NCI-H146 (cell line): ENCODE data around the gene IGF2BP2.
A peak's percentile ranks its signal among the peaks of the same experiment; 100 is the strongest.

ENCODE experiments used
- DNase-seq: peaks from one replicate; lab custom pipeline; 2025; lab: John Stamatoyannopoulos, UW

Gene IGF2BP2

GRCh38 chr3:185659942-185660921 is 164.6 kb downstream of the IGF2BP2 start:
- peak; percentile 83 for DNase-seq

DNA sequence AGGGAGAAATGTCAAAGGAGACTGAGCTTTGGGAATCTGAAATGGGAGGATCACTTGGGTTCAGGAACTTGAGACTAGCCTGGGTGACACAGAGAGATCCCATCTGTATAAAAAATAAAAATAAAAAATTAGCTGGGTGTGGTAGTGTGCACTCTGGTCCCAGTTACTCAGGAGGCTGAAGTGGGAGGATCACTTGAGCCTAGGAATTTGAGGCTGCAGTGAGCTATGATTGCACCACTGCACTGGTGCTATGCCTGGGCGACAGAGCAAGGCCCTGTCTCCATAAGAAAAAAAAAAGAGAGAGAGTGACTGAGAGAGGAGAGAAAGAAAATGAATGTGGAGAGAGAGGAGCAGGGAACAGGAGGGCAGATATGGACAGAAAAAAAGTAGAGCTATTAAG is 165.9 kb downstream of the IGF2BP2 start:
- no peak for DNase-seq

- DNase-seq = no peak
Observed at GRCh38 chr3:185658504-185658912, 166.3 kb downstream of the IGF2BP2 start.

DNA sequence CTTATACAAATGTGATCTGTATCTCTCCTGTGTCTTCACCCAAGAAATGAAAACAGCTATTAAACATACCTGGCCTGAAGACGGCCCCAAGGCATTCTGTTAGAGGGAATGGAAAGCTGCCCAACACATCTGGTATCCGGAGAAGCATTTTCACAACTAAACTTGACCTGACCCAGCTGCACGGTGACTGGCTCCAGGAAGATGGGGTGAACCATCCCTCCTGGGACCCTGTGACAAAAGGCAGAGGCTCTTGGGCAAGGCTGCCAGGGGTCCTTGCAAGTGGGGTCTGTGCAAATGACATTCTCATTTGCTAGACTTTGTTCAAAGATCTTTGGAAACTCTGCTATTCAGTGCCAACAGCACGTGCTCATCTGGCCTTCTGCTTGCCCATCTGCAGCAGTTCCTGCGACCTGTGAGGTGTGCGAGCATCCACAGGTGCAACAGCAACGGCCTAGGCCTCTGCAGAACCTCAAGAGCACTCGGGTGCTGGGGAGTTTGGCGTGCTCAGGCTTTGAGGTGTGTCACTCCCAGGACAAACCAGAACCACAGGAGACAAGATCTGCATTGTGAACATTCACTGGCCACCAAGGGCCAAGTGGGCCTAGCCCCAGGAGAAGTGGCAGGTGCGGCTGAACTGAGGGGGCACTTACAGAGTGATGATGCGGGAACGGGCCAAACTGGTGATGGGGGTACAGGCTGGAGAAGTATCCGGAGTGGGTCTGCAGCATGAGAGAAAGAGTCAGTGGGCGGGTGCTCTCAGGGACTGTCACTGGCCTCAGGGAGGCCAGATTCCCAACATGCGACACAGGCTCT is 166.9 kb downstream of the IGF2BP2 start:
- DNase-seq = no peak

- no peak for DNase-seq
Observed at GRCh38 chr3:185657211-185657610, 167.6 kb downstream of the IGF2BP2 start.

DNA sequence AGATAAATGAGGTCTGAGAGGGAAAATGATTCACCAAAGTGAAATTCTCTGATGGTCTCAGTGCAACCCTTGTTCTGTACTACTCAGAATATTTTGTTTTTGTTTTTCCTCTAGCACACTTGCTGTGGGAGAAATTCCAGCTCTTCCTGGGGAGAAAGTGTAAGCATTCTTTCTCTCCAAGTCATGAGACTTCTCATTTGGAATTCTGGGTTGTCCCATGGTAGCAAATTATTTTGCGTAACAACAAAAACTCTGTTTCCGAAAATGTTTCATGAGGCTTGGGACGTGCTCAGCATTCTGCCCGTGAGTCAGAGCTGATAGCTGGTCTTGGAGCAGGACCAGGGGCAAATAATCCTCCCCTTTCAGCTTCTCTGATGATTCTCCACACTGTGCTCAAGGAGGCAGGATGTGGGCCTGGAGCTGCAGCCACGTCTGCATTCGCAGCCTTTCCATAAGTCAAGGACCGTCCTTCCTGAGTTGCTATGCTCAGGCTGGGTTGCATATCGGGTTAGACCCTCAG is 168.5 kb downstream of the IGF2BP2 start:
- DNase-seq = no peak

GRCh38 chr3:185655426-185656320 is 169.2 kb downstream of the IGF2BP2 start:
- DNase-seq = no peak

GRCh38 chr3:185654758-185655145 is 170.1 kb downstream of the IGF2BP2 start:
- no peak for DNase-seq

DNA sequence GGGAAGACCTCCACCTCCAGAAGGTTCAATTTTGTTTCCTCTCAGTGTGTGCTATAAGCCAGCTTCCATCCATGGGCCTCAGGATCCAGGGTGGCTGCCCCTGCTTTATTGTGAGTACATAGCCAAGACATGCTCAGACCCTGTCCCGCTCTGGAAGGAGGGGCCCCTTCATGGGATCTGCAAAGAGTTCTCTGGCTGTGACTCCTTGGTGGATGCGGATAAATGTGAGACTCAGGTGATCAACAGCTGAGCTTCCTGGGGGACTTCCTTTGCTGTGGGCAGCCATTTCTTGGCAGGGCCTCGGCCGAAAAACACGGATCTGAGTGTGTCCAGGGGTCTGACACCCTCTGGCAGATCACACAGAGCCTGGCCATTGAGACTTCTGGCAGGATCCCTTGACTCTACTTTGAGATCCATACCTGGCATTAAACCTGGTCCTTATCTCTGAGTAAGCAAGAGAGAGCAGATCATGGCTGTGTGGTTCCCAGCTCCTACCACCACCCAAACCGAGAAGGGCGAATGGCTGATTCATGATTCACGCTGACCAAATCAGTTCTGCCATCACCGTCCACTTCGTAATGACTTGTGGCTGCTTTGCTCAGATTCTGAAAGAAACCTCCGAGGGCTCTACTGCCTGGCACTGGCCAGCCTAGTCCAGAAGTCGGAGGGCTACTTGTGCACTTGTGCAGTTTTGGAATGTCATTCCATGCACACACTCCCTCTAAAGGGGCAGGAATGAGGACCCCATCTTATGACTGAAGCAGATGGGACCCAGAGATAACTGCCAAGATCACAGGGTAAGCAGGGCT is 170.7 kb downstream of the IGF2BP2 start:
- DNase-seq = no peak

GRCh38 chr3:185651971-185652370 is 172.9 kb downstream of the IGF2BP2 start:
- DNase-seq = no peak

- no peak for DNase-seq
Observed at GRCh38 chr3:185649414-185649813, 175.4 kb downstream of the IGF2BP2 start.

GRCh38 chr3:185648396-185648795 is 176.4 kb downstream of the IGF2BP2 start:
- DNase-seq = no peak

GRCh38 chr3:185647880-185648210 is 177.0 kb downstream of the IGF2BP2 start:
- DNase-seq = no peak

GRCh38 chr3:185647134-185647879 is 177.5 kb downstream of the IGF2BP2 start:
- DNase-seq = no peak

- peak; percentile 64 for DNase-seq
Observed at GRCh38 chr3:185646382-185647133, 178.3 kb downstream of the IGF2BP2 start.

DNA sequence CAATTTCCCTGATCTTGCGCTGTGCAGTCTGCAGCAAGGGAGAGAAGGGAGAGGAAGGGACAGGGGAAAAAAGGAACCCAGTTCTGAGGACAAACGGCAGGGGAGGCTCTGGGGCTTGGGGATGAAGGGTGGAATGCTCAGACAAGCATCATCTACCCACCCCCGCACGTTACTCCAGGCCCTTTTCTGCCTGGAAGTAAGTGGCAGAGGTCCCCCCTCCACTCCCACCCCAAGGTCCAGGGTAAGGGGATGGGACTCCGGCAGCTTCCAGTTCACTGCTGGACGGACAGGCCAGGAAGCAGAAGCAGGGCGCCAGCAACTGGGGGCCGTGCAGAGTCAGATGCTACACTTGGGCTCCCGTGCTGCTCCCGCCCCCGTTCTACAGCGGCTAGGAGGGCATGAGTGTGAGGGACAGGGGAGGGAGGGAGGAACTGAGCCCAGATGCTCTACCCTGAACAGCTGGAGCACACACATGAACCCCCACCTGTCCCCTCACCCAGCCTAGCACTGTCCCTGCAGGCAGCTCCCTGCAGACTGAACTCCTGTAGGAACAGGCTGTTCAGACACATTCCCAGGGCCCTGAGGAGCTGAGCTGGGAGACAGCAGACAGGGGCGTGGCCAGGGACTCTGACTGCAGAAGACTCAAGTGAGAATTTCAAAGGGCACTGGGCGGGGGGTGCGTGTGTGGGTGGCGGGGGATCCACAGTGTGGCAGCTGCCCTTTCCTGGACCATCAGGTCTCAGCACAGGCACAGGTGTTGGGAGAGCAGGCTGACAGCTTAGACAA is 179.1 kb downstream of the IGF2BP2 start:
- peak; percentile 83 for DNase-seq

DNA sequence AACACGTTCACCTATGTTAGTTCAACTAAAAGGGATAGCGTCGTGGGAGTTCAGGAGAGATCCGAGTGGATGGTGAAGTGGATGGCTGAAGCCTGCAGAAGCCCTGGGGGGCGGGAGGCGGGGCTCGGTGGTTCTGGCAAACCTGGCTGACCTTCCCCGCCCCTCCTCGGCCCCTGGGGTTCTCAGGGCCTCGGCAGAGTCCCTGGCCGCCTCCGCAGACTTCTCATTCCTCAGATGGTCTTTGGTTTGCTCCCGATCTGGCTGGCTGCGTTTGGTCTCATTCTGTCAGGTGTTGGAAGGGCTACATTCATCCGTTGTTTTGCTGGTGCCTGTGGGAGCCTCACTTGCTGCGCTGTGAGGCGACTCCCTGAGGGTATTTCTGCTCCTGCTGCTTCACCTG is 179.7 kb downstream of the IGF2BP2 start:
- DNase-seq = peak; percentile 76

- no peak for DNase-seq
Observed at GRCh38 chr3:185640308-185640707, 184.5 kb downstream of the IGF2BP2 start.
